ENCODE data around the gene ZNF470.

Gene ZNF470

DNA sequence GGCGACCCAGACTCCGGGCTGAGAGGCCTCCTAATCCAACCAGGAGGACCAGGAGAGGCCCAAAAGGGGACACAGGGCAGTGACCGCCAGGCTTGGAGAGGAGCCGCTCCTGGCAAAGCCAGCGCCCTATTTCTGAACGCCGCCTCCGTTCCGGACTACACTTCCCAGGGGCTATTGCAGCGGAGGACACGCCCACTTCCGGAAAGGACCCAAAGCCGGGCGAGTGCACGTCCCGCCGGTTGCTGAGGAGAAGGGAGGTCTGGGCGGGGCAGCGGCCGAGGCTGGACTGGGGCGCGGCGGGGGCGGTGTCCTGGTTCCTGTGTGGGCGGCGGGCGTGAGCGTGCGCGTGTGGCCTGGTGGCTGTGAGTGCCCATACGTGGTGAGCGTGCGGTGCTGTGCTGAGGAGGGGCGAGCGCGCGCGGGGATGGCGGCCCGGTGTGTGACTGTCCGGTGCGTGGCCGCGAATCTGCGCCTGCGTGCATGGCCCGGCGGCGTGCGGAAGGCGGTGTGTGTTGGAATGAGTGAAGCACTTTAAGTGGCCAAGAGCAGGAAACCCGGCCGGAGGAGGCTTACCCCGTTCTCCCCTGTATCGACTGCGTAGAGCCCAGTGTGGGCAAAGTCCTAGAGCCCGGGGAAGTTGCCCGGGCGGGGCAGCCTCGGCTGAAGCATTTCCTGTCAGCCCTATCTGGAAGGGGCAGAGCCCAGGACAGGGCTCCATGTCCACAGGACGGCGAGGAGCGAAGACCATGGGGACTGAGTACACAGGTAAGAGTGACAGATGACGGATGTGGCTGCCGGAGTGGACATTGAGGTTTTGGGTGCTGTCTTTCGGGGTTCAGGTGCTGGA is at the start of gene ZNF470:
Gene ZNF470, plus strand, starts transcription at position 195 of the 847 bp plus-strand sequence. CDS start 2,844 bp downstream, outside the sequence.
- peak; percentile 96 for DNase-seq

DNA sequence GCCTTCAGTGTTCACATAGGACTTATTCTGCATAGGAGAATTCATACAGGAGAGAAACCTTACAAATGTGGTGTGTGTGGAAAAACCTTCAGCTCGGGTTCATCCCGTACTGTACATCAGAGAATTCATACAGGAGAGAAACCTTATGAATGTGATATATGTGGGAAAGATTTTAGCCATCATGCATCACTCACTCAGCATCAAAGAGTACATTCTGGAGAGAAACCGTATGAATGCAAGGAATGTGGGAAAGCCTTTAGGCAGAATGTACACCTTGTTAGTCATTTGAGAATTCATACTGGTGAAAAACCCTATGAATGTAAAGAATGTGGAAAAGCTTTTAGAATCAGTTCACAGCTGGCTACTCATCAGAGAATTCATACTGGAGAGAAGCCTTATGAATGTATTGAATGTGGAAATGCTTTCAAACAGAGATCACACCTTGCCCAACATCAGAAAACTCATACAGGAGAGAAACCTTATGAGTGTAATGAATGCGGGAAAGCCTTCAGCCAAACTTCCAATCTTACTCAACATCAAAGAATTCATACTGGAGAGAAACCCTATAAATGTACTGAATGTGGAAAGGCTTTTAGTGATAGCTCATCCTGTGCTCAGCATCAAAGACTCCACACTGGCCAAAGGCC is 41.9 kb upstream of the ZNF470 start:
- no peak for DNase-seq

DNA sequence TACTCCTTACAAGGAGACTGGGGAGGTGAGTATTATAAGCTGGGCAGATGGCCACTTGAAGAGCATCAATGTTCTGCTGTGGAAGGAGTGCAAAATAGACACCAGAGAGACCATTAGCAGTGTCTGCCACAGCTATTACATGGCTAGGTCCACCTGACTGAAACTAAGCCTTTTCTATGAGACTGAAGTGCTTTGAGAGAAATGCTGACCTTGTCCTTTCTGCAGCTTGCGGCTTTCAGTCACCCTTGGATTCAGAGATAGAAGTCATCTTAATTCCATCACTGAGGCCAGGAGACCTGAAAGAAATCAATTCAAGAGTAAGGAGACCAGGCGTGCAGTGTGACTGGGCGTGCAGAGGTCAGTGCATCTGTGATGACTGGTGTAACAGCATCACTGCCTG is 29.8 kb upstream of the ZNF470 start:
- DNase-seq, result no peak

DNA sequence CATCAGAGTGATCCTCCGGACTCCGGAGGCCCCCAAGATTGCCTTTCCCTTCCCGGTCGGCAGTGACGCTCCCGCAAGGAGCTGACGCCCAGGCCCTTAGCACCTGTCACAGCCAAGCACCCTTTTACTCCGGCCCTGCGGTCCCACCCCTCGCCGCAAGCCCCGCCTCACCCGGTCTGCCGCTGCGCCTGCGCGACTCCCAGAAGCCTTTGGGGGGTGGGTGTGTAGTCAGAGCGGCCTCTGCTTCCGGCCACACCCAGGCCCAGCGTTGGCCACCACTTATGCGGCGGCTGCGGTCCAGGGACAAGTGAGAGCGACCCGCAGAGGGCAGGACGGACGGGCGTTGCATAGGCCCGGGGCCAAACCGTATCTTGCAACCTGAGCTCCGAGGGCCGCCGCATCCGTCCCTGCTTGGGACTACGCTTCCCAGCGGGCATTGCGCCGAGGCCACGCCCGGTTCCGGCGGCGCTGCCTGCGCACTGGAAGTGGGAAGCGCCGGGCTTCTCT is 29.0 kb upstream of the ZNF470 start:
- peak; percentile 94 for DNase-seq

DNA sequence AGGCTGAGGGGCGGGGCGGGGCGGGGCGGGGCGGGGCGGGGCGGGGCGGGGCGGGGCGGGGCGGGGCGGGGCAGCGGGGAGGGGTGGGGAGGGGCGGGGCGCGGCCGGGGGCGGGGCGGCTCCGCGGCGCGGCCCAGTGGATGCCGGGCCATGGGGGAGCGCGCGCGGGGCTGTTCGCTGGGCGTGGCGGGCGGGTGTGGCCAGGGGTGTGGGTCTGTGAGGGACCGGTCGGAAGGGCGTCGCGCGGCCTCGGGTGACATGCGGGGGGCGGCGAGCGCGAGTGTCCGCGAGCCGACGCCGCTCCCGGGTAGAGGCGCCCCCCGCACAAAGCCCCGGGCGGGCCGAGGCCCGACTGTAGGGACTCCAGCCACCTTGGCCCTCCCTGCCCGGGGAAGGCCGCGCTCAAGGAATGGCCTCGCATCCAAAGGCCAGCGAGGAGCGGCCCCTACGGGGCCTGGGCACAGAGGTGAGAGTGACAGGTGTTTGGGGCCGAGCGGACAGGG is 28.5 kb upstream of the ZNF470 start, which contains the start of gene ZFP28:
Gene ZFP28, plus strand, starts transcription at position 188 of the 503 bp plus-strand sequence. Its CDS starts 71 bp downstream, at position 259.
- peak; percentile 86 for DNase-seq

DNA sequence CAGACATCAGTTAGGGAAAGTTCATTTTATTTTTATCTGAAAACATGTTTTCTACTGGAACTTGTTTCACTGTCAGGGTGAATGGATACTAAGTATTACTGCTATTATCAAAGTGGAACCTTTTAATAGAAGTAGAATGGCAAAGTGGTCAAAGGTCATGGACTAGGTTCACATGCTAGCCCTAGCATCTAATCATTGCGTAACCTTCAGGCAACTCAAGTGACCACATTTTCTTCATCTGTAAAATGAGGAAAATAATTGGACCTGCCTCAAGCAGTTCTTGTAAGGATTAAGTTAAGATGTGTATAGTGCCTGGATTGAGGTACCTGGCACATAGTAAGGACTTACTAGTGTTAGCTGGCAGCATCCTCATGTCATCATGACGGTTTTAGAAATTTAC is 23.5 kb upstream of the ZNF470 start:
- DNase-seq, result no peak

DNA sequence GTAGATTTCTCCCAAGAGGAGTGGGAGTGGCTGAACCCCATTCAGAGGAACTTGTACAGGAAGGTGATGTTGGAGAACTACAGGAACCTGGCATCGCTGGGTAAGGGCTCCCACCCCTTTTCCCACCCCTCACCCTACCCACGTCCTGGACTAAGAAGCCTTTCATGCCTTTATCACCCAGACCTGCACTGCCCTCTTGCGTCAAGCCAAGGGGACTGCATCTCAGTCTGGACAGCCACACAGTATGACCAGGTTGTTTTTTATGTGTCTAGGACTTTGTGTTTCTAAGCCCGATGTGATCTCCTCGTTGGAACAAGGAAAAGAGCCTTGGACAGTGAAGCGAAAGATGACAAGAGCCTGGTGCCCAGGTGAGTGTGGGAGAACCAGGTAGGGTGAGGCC is 19.7 kb upstream of the ZNF470 start:
- DNase-seq, result no peak

DNA sequence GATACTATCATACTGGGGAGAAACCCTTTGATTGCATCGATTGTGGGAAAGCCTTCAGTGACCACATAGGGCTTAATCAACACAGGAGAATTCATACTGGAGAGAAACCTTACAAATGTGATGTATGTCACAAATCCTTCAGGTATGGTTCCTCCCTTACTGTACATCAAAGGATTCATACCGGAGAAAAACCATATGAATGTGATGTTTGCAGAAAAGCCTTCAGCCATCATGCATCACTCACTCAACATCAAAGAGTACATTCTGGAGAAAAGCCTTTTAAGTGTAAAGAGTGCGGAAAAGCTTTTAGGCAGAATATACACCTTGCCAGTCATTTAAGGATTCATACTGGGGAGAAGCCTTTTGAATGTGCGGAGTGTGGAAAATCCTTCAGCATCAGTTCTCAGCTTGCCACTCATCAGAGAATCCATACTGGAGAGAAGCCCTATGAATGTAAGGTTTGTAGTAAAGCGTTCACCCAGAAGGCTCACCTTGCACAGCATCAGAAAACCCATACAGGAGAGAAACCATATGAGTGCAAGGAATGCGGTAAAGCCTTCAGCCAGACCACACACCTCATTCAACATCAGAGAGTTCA is 12.9 kb upstream of the ZNF470 start:
- DNase-seq, result no peak

DNA sequence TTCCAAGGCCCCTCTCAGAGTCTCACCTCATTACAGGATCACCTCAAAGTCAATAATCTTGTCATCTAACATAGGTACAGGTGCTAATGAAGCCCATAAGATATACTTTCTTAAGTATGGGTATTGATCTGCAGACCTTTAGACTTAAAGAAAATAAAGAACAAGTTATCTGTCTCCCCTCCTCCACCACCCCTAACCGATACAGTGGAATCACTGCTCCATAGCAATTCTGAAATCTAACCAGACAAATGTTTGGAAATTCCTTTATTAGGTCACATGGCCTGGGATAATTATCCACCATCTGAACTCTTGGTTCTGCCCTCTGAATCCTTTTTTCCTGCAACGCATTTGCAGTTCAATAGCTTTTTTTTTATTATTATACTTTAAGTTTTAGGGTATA is 4.5 kb upstream of the ZNF470 start:
- no peak for DNase-seq

DNA sequence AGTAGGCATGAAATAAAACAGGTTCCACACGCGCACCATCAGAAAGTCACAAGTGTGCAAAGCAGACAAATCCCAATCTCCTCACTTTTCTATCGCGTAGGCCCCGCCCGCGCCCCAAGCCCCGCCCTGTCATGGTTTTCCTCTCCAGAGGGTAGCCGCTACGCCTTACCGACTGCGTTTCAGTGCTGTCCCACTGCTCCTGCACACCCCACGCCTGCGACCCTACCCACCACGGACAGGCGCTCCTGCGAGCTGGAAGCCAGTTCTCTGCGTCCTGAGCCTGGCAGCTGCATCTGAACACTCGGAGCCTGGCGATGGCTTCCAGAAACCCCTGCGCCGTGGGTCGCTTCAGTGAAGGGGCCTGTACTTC is 379 bp upstream of the ZNF470 start:
- no peak for DNase-seq

DNA sequence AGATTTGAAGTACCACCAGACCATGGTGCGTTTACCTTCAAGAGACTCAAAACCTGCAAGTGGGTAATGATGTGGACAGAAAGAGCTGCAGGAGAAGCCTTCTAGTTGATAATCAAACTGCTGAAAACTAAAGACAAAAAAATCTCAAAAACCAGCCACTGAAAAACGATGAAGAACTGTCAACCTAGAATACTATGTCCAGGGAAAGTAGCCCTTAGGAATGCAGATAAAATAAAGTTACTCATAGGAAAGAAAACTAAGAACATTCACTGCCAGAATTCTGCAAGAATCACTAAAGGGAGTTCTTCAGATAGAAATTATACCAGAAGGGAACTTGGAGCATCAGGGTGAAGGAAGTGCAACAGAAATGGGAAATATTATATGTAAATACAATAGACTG is 5.3 kb downstream of the ZNF470 start:
- no peak for DNase-seq

DNA sequence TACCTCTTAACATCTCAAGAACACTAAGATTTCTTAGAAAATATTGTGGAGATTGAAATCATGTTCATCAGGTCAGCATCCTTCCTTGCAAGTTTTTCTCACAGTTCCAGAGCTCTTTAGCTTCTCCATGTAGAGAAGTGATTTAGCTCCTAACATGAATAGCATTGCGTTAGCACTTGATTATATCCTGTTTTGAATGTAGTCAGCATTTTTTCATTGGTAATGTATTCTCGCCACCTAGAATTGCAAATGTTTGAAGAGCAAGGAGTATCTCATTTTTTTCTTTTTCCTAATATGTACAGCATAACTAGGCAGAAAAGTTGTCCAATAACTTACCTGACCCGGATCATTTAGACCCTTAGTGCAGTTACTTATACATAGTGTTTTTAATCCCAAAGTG is 6.6 kb downstream of the ZNF470 start:
- no peak for DNase-seq

DNA sequence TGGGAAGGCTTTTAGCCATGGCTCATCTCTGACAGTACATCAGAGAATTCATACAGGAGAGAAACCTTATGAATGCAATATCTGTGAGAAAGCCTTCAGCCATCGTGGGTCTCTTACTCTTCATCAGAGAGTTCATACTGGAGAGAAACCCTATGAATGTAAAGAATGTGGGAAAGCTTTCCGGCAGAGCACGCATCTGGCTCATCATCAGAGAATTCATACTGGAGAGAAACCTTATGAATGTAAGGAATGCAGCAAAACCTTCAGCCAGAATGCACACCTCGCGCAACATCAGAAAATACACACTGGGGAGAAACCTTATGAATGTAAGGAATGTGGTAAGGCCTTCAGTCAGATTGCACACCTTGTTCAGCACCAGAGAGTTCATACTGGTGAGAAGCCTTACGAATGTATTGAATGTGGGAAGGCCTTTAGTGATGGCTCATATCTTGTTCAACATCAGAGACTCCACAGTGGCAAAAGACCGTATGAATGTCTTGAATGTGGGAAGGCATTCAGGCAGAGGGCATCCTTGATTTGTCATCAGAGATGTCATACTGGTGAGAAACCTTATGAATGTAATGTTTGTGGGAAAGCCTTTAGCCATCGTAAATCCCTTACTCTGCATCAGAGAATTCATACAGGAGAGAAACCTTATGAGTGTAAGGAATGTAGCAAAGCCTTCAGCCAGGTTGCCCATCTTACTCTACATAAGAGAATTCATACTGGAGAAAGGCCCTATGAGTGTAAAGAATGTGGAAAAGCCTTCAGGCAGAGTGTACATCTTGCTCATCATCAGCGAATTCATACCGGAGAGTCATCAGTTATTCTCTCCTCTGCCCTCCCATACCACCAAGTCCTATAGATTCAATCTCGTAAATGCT is 10.7 kb downstream of the ZNF470 start:
- no peak for DNase-seq

DNA sequence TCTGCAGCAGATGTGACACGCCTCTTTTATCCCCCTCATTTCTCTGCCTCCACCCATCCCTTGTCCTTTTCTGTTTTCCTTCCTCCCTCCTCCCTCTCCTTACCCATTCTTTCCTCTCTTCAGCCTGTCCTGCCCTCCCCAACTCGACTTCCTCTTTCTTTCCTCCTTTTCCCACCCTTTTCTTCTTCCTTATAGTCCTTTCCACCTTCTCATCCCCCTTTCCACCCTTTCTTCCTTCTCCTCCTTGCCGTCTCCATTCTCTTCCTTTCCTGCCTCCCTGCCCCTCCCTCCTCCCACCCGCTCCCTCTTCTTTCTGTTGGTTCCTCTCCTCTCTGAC is 27.1 kb downstream of the ZNF470 start:
- no peak for DNase-seq

DNA sequence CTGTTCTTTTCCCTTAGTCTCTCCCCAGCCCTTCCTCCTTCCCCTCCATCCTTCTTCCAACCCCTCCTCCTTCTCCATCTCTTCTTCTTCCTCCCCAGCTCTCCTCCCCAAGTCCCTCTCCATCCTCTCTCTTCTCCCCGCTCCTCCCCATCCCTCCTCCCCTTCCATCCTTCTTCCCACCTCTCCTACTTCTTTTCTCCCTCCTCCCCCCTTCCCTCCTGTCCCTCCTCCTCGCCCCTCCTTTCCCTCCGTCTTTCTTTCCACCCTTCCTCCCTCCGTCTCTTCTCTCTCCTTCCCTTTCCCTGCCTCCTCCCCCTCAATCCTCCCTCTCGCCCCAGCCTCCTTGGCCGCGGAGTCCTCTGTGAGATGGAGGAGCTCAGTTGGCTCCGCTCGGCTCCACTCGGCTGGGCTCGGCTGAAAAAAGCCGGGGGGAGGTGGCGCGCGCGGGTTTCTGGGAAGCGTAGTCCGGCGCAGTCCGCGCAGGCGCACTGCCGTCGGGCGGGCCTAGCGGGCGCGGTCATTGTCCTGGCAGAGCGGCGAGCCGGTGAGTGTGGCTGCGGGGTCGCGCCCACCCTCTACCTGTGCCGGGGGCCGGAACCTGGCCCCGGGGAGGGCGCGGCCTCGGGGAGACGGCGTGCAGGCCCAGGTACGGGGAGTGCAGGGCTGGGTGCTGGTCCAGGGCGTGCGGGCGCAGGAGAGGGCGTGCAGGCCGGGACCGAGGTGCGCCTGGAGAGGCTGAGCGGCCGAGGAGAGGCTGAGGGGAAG is 27.7 kb downstream of the ZNF470 start, which contains the start of gene ZNF71:
Gene ZNF71, plus strand, starts transcription at position 520 of the 765 bp plus-strand sequence. CDS start 6,257 bp downstream, outside the sequence.
- DNase-seq, result peak; percentile 94

DNA sequence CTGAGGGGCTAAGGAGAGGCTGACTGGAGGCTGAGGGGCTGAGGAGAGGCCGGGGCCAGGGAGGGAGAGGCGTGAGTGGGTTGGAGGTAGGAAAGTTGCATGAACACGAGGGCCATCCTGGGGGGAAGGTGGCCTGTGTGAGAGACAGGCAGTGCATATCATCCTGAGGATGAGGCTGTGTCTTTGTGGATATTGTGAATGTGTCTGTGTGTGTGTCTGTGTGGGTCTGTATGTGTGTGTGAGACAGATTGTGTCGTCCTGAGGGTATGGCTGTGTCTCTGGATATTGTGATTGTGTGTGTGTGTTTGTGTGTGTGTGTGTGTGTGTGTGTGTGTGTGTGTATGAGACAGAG is 28.3 kb downstream of the ZNF470 start:
- no peak for DNase-seq

DNA sequence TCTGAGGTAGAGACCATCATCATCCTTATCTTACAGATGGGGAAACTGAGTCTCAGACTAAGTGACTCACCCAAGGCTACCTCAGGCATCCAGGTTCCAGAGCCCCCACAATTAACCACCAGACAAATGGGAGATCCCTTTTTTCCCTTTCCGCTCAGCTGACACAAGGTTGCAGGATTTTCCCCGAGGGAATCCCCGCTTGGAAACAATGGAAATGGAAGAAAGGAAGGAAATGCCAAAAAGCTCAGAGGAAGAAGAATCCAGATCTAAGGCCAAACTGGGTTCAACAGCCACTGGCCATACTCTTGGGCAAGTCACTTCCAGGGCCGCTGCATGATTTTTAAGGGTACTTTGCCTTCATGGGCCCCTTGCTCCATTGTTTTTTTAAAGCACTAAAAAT is 29.4 kb downstream of the ZNF470 start:
- DNase-seq, result no peak

DNA sequence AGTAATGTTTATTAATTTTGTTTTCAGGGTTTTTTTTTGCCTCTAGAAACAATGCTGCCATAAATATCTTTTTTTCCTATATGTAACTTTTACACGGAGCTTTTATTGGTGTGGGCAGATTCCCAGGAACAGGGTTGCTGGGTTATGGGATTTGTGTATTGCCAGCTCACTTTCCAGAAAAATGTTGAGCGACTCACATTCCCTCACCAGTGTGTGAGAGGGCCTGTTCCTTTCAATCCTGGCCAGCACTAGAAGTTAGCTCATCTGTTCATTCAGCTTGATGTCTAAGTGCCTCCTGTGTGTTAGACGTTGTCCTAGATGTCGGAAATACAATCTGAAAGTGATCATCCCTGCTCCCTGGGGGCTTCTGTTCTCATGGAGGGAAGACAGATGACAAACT is 30.4 kb downstream of the ZNF470 start:
- DNase-seq, result no peak

DNA sequence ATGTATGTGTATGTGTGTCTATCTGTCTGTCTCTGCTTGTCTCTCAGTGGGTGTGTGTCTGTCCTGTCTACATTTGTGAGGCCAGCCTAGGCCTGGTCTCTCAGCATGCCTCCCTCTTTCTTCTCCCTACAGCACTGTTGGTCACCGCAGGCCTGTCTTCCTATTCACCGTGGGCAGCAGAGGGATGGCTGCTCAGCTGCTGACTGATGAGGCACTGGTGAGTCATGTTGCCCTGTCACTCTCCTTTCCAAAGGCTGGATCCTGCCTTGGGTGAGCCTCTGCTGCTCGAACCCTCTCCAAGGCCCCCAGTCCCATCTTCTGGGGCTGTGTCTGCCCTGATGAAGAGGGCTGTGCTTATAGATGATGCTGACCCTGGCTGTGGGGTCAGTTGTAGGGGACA is 34.1 kb downstream of the ZNF470 start:
- no peak for DNase-seq

DNA sequence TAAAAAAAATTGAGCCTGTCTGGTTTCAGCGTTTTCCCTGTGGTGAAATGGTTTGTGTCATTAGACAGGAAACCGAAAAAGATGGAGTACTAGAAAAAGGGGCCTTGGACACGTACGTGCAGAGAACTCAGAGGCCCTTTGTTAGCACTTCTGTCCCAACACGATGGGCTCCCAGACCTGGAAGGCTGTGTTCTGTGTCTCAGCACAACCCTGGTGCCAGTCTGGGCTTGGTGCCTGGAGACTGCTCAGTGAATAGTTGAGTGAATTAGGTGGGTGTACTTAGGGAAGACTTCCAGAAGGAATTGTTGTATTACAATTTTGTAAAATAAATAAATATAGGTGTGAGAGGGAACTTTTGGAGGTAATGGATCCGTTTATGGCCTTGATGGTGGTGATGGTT is 36.6 kb downstream of the ZNF470 start:
- DNase-seq, result no peak

DNA sequence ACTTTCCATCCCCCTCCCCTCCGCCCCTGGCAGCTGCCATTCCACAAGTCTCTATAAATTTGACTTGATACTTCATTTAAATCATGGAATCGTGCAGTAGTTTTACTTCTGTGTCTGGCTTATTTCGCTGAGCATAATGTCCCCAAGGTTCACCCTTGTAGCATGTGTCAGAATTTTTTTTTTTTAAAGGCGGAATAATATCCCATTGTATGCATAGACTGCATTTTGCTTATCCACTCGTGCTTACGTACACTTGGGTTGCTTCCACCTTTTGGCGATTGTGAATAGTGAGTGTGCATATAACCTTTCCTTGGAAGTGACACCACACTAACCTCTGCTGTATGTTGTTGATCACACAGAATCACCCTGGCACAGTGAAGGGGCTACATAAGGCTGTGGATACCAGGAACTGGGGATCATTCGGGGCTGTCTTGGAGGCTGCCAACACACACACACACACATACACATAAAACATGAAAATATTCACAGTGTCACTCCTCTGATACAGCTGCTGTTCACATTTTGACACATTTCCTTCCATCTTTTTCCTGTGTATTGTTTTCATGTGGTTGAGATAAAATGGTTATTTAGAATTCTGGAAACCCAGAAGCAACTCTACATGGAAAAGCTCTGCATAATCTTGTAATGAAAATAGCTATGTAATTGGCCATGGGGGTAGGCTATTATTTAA is 41.2 kb downstream of the ZNF470 start:
- DNase-seq, result no peak
